IMR-90 (cell line): Measurements from ENCODE around the gene BTF3. TPM values are rescaled to one million over a fixed set of nuclear protein-coding genes. Genes with fewer than 3 reads are reported as not detected.
"Not testable (repeated sequence)": the region's sequence is repeated elsewhere in the genome, so short reads cannot be mapped to it uniquely, and the experiment has no call there.

ENCODE experiments used
- ATAC-seq: fragments of 200-7000 bp; cut with Tn5 transposase; 2 replicates; pipeline ENCODE4 v1.9.1; 2020; ENCODE audit warnings: low read depth, mild to moderate bottlenecking, moderate library complexity
- BruUV-seq: library from RNA; stranded (reverse); fragments of 400-500 nt; replicated peaks from 2 replicates; lab custom pipeline; 2021; lab: Mats Ljungman, UMichigan
- CTCF ChIA-PET: fragments of 300-600 bp; formaldehyde crosslinking; extraction: SDS; loops from one replicate; lab custom pipeline; 2021; ENCODE audit warnings: antibody characterized with exemption; lab: Yijun Ruan, JAX
- POLR2A ChIA-PET: fragments of 300-600 bp; sonication (Branson Sonifier 250); formaldehyde crosslinking; loops from one replicate; lab custom pipeline; 2022; ENCODE audit warnings: antibody characterized with exemption; ENCODE audit not compliant: unreplicated experiment; lab: Charles Lee
- DNase-seq: peaks from one replicate; pipeline ENCODE4 v3.0.0; 2013
- H2AFZ ChIP-seq: replicated peaks from 2 replicates; pipeline ENCODE3; 2013; ENCODE audit warnings: low read length, mild to moderate bottlenecking; ENCODE audit not compliant: poor library complexity
- H2AK5ac ChIP-seq: 2 replicates; pipeline ENCODE4 v1.6.1; 2013; ENCODE audit warnings: low read depth, low read length, inconsistent platforms
- H2AK9ac ChIP-seq: replicated peaks from 2 replicates; pipeline ENCODE3; 2013; ENCODE audit warnings: mild to moderate bottlenecking, low read depth, low read length, moderate library complexity; ENCODE audit not compliant: poor library complexity
- H2BK120ac ChIP-seq: 2 replicates; pipeline ENCODE4 v1.6.1; 2013; ENCODE audit warnings: low read depth, low read length, inconsistent platforms
- H2BK15ac ChIP-seq: 3 replicates; pipeline ENCODE4 v1.6.1; 2013; ENCODE audit warnings: low read depth, low read length, inconsistent platforms
- H2BK20ac ChIP-seq: 2 replicates; pipeline ENCODE4 v1.6.1; 2013; ENCODE audit warnings: low read depth, mild to moderate bottlenecking, inconsistent platforms, low read length, moderate library complexity
- H2BK5ac ChIP-seq: 2 replicates; pipeline ENCODE4 v1.6.1; 2013; ENCODE audit warnings: mild to moderate bottlenecking, low read depth, low read length, inconsistent platforms; ENCODE audit not compliant: poor library complexity, severe bottlenecking
- H3K14ac ChIP-seq: replicated peaks from 2 replicates; pipeline ENCODE4 v1.6.1; 2013; ENCODE audit warnings: low read depth, low read length, inconsistent platforms
- H3K18ac ChIP-seq: 2 replicates; pipeline ENCODE4 v1.6.1; 2013; ENCODE audit warnings: low read depth, low read length, control low read depth
- H3K23ac ChIP-seq: 2 replicates; pipeline ENCODE4 v1.6.1; 2013; ENCODE audit warnings: low read depth, low read length, inconsistent platforms
- H3K27ac ChIP-seq: 2 replicates; pipeline ENCODE4 v1.5.1; 2013; ENCODE audit warnings: mild to moderate bottlenecking, control low read depth, low read length; ENCODE audit not compliant: insufficient read depth
- H3K27me3 ChIP-seq: 2 replicates; pipeline ENCODE4 v1.6.1; 2013; ENCODE audit warnings: low read length; ENCODE audit not compliant: control insufficient read depth, insufficient read depth
- H3K36me3 ChIP-seq: 2 replicates; pipeline ENCODE4 v1.6.1; 2013; ENCODE audit warnings: low read length, mixed read lengths; ENCODE audit not compliant: control insufficient read depth, insufficient read depth
- H3K4ac ChIP-seq: 2 replicates; pipeline ENCODE4 v1.6.1; 2013; ENCODE audit warnings: low read depth, low read length, inconsistent platforms
- H3K4me1 ChIP-seq: 2 replicates; pipeline ENCODE4 v1.6.1; 2013; ENCODE audit warnings: low read length, mixed read lengths; ENCODE audit not compliant: control insufficient read depth, insufficient read depth
- H3K4me2 ChIP-seq: 2 replicates; pipeline ENCODE4 v1.6.1; 2013; ENCODE audit warnings: low read depth, mild to moderate bottlenecking, control low read depth, low read length, moderate library complexity
- H3K4me3 ChIP-seq: 2 replicates; pipeline ENCODE4 v1.5.1; 2013; ENCODE audit warnings: low read depth, mild to moderate bottlenecking, control low read depth, low read length, moderate library complexity; ENCODE audit not compliant: insufficient read depth
- H3K56ac ChIP-seq: 2 replicates; pipeline ENCODE4 v1.6.1; 2013; ENCODE audit warnings: low read length, inconsistent platforms; ENCODE audit not compliant: insufficient read depth; ENCODE audit errors: extremely low read depth
- H3K79me1 ChIP-seq, 2 experiments: 2 replicates each; pipeline ENCODE4 v1.6.1; 2013; ENCODE audit warnings: low read length in 2 of 2, inconsistent platforms in 1 of 2, low read depth in 1 of 2
- H3K9ac ChIP-seq: 2 replicates; pipeline ENCODE4 v1.6.1; 2013; ENCODE audit warnings: low read depth, low read length, control low read depth
- H3K9me1 ChIP-seq: 2 replicates; pipeline ENCODE4 v1.6.1; 2013; ENCODE audit warnings: low read length, inconsistent platforms; ENCODE audit not compliant: insufficient read depth
- H3K9me3 ChIP-seq: 2 replicates; pipeline ENCODE4 v1.6.1; 2013; ENCODE audit warnings: low read length; ENCODE audit not compliant: control insufficient read depth, insufficient read depth
- H4K20me1 ChIP-seq: 2 replicates; pipeline ENCODE4 v1.6.1; 2013; ENCODE audit warnings: low read length, inconsistent platforms; ENCODE audit not compliant: insufficient read depth
- H4K5ac ChIP-seq: 2 replicates; pipeline ENCODE4 v1.6.1; 2013; ENCODE audit warnings: mild to moderate bottlenecking, low read depth, low read length, control low read depth
- H4K8ac ChIP-seq, 2 experiments: 2 replicates each; pipeline ENCODE4 v1.6.1; 2013; ENCODE audit warnings: low read depth in 2 of 2, low read length in 2 of 2, control low read depth in 1 of 2, inconsistent platforms in 1 of 2
- H4K91ac ChIP-seq: 2 replicates; pipeline ENCODE4 v1.6.1; 2013; ENCODE audit warnings: low read depth, low read length, inconsistent platforms; ENCODE audit not compliant: insufficient read depth
- WGBS, 2 experiments: methylation state at CpG; one replicate each; pipeline versions ENCODE4 v1.1.5 to v1.1.7; 2013; ENCODE audit warnings: missing lambda C conversion rate in 2 of 2; ENCODE audit not compliant: insufficient read length in 1 of 2; ENCODE audit errors: extremely low coverage in 2 of 2; 5-methylcytosine and 5-hydroxymethylcytosine counted together
- dilution Hi-C: fragments of 300-500 bp; cut with HindIII; formaldehyde crosslinking; loops from one replicate; pipeline ENCODE4 v1.14.3; 2018; ENCODE audit warnings: low sequenced_read_pairs; ENCODE audit not compliant: unreplicated experiment
- in situ Hi-C: fragments of 300-500 bp; cut with MboI; formaldehyde crosslinking; loops from 3 replicates; pipeline ENCODE4 v1.14.3; 2019; ENCODE audit warnings: low sequenced_read_pairs, inconsistent platforms, mixed read lengths
- intact Hi-C: fragments of 100-400 bp; cut with micrococcal nuclease; formaldehyde crosslinking; loops from 2 replicates; pipeline ENCODE4 v1.10.0; 2022
- polyA plus RNA-seq, 3 experiments: library from polyadenylated mRNA; depleted of rRNA; stranded (reverse); fragments of >200 nt; gene quantifications; 2 replicates each; pipeline ENCODE4 v1.2.3, GENCODE V29; 2012; ENCODE audit warnings: low replicate concordance in 1 of 3
- total RNA-seq: library from RNA; depleted of rRNA; stranded (reverse); fragments of >200 nt; gene quantifications from 2 replicates; pipeline ENCODE4 v1.2.3, GENCODE V29; 2012

BTF3 gene
- total and polyA plus RNA-seq, 2 of the 4 experiments (the other 2 are of a cell fraction), result 225 to 443 TPM

DNA sequence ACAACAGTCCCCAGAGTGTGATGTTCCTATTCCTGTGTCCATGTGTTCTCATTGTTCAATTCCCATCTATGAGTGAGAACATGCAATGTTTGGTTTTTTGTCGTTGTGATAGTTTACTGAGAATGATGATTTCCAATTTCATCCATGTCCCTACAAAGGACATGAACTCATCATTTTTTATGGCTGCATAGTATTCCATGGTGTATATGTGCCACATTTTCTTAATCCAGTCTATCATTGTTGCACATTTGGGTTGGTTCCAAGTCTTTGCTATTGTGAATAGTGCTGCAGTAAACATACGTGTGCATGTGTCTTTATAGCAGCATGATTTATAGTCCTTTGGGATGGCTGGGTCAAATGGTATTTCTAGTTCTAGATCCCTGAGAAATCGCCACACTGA is 29.6 kb upstream of the BTF3 start:
- BruUV-seq, H2AK5ac ChIP-seq, H3K4me1 ChIP-seq, H2BK20ac ChIP-seq, H3K79me1 ChIP-seq, DNase-seq, H3K4ac ChIP-seq, H3K36me3 ChIP-seq, H3K4me3 ChIP-seq, intact Hi-C loops, CTCF ChIA-PET, H3K9ac ChIP-seq, H3K23ac ChIP-seq, H4K91ac ChIP-seq, H3K56ac ChIP-seq, H3K4me2 ChIP-seq, H3K18ac ChIP-seq, H4K5ac ChIP-seq, H2BK15ac ChIP-seq, H2BK120ac ChIP-seq, H2BK5ac ChIP-seq, H3K27ac ChIP-seq, H2AFZ ChIP-seq, H4K20me1 ChIP-seq, in situ Hi-C loops, H3K9me3 ChIP-seq, H4K8ac ChIP-seq, H3K14ac ChIP-seq, H3K9me1 ChIP-seq, H2AK9ac ChIP-seq, dilution Hi-C loops, POLR2A ChIA-PET, ATAC-seq: not testable (repeated sequence)
- no CpG with 5 or more reads among the region's 3 CpGs for WGBS, 2 experiments
- peaks cover 11% of the 10 kb centered on the region for H3K27me3 ChIP-seq
